ENCODE data around the gene HELB.

Gene HELB

DNA sequence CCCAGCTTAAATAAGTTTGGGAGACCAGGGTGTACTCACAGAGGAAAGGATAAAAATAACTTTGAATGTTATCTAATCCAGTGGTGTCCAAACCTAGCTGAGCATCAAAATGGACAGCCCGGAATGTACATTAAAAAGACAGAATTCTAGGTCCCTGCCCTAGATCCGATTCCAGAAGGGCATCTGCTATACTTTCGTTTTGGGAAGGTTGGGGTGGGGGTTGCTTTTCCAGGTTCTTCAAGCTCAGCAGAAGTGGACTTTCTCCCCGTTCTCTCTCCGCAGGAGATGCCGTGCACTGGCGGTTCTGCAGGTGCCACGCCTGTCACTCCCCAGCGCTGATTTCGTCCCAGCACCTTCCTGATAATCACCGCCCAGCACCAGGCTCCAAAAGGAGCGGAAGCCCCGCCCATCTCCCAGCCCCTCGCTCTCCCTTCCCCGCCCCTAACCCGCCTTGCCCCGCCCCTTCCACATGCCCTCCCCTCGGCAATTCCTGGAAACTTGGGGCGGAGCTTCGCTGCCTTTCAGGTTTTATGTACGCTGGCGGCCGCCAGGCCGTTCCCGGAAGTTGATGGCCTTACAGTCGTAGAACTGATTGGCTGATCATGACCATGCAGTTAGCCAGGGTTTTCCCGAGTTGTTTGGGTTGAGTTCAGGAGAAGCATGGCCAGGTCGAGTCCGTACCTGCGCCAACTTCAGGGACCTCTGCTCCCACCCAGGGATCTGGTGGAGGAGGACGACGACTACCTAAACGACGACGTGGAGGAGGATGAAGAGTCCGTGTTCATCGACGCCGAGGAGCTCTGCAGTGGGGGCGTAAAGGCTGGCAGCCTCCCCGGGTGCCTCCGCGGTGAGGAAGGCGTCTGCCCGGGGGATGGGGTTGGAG is at the start of gene HELB:
Gene HELB (plus strand): TSS at position 550 of the 883 bp plus-strand sequence. CDS start 111 bp downstream, at position 661.
- peak; percentile 85 for DNase-seq (ENCODE audit: low spot score)

DNA sequence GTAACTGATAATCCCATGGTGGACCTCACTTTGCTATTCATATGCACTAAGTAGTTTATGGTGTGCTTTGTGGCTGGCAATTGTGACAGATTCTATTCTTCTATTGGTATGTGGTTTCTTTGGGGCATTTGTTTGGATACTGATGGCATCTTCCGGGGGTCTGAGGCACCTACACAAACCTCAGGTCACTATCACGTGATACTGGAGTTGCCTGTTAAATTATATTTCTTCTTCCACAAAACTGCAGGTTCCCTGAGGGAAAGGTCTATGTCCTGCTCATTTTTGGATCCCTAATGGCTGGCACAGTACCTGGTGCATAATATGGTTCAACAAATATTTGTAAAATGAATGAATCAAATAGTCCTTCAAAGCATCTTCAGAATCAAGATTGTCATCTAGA is 49.5 kb upstream of the HELB start:
- DNase-seq (ENCODE audit: low spot score), result no peak

GRCh38 chr12:66255737-66256136 is 46.6 kb upstream of the HELB start:
- DNase-seq (ENCODE audit: low spot score), result no peak

- DNase-seq (ENCODE audit: low spot score), result no peak
Measured at GRCh38 chr12:66258011-66258410, 44.3 kb upstream of the HELB start.

- no peak for DNase-seq (ENCODE audit: low spot score)
Measured at GRCh38 chr12:66262737-66263136, 39.6 kb upstream of the HELB start.

- DNase-seq (ENCODE audit: low spot score), result no peak
Measured at GRCh38 chr12:66268562-66268961, 33.7 kb upstream of the HELB start.

GRCh38 chr12:66269142-66269541 is 33.2 kb upstream of the HELB start:
- no peak for DNase-seq (ENCODE audit: low spot score)

GRCh38 chr12:66269757-66270383 is 32.4 kb upstream of the HELB start:
- DNase-seq (ENCODE audit: low spot score), result peak; percentile 43

DNA sequence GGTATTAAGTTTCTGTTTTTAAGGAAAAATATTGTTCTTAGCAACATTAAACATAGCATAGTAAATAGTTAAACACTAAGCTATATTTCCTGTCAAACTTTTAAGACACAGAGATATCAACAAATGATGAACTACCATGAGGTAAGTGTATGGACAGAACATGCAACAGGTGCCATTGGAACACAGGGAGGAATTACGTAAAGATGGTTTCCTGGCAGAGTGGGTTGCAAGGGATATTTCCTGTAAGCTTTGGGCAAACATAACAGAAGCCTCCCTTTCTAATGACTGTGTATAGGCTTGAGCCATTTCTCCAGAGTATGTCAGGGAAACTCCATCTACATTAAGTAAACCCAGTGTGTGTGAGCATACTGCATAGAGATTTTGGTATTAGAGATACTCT is 31.7 kb upstream of the HELB start:
- DNase-seq (ENCODE audit: low spot score), result no peak

- DNase-seq (ENCODE audit: low spot score), result no peak
Measured at GRCh38 chr12:66272650-66273049, 29.6 kb upstream of the HELB start.

GRCh38 chr12:66273147-66273546 is 29.1 kb upstream of the HELB start:
- peak; percentile 4 for DNase-seq (ENCODE audit: low spot score)

DNA sequence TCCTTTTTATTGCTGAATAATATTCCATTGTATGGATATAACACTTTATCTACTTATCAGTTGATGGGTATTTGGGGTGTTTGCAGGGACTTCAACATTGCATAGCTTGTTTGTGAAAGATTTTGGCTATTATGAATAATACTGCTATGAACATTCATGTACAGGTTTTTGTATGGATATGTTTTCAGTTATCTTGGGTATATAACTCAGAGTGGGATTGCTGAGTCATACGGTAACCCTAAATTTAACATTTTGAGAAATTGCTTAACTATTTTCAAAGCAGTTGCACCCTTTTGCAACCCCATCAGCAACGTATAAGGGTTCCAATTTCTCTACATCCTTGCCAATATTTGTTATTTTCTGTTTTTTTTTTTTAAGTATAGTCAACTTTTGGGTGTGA is 27.3 kb upstream of the HELB start:
- no peak for DNase-seq (ENCODE audit: low spot score)

DNA sequence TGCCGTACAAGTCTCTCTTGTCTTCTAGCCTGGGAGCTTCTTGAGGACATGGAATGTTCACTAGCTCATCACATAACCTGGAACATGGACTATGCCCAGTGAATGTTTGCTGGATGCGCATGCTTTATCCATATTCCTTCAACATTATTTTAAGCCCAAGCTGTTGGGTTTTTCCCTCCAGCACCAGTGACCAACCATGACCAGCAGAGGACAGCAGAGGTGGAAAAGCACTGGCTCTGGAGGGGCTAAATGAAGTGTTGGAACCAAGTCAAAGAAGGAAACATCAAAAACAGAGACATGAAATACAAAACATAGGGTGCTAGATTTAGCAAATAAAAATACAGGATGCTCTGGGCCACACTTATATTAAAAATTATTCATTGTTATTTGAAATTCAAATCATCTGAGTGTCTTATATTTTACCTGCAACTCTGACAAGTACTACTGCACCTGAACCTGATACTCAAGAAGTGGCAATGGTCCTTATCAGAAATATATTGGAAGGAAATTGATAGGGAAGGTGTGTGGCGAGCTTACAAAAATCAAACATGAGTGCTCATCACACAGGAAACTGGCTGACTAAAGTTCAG is 23.1 kb upstream of the HELB start:
- peak; percentile 16 for DNase-seq (ENCODE audit: low spot score)

DNA sequence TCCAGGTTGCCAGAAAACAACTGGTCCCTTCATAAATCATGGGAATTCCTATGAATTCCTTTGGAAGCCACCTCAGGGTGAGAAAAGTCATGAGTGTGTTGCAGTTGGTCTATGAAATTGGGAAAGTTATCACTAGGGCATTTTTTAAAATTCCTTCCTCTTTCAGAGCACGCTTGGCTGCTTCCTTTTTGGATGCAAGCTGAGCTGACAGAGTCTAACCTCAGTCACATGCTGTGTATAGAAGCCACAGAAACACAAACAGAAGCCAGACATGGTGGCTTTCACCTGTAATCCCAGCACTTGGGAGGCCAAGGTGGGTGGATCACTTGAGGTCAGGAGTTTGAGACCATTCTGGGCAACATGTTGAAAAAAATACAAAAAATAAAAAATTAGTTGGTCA is 21.7 kb upstream of the HELB start:
- DNase-seq (ENCODE audit: low spot score), result no peak

GRCh38 chr12:66282244-66282643 is 20.0 kb upstream of the HELB start:
- no peak for DNase-seq (ENCODE audit: low spot score)

GRCh38 chr12:66287275-66287674 is 15.0 kb upstream of the HELB start:
- no peak for DNase-seq (ENCODE audit: low spot score)

DNA sequence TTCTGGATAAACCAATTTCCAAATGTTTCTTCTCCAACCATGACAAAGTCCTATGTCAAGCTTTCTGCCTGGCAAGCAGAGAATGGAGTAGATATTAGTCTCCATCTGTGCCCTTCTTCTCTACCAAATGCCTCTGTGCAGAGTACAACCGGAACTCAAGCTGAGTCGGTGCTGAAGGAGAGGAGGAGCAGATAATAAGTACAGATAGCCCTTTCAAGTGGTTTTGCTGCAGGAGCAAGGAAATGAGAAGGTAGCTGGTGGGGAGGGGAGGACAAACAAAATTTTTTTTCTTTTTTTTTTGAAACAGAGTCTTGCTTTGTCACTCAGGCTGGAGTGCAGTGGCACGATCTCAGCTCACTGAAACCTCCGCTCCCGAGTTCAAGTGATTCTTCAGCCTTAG is 14.2 kb upstream of the HELB start:
- DNase-seq (ENCODE audit: low spot score), result no peak

GRCh38 chr12:66289485-66289884 is 12.8 kb upstream of the HELB start:
- no peak for DNase-seq (ENCODE audit: low spot score)

DNA sequence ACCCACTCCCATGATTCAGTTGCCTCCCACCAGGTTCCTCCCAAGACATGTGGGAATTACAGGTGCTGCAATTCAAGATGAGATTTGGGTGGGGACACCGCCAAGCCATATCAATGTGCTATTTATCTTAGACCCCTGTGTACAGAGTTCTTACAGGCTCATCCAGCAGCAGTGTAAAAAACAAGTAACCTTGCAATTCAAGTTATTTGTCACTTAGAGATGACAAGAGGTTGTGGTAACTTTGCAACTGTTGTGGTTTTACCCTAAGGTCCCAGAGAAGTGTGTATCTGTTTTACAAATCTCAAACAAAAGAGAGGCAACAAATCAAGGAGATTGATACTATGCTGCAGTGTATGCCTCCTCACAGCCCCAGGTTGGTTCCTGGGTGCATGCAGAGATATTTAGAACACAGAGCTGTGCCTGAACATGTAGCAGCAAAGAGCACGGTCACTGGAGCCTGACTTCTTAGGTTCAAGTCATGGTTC is 11.5 kb upstream of the HELB start:
- no peak for DNase-seq (ENCODE audit: low spot score)

DNA sequence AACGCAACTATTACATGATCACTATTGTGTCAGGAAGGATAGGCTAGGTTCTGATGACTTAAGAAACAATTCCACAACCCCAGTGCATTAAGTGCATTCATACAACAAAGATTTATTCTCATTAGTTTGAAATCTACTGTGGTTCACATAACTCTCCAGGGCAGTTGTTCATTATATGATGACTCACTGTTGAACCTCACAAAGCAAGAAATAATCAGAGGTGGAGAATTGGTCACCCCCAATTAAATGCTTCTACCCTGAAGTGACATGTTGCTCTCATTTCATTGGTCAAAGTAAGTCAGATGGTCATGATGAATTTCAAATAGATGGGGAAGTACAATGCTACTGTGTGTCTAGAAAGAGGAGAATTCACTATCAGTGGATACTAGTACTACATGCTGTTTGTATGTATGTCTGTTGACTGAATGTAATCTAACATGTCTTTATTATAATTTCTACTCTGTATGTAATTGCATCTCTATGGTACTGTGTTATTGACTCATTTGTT is 6.1 kb upstream of the HELB start:
- DNase-seq (ENCODE audit: low spot score), result no peak

GRCh38 chr12:66297080-66297479 is 5.2 kb upstream of the HELB start:
- DNase-seq (ENCODE audit: low spot score), result no peak

GRCh38 chr12:66297923-66298322 is 4.4 kb upstream of the HELB start:
- no peak for DNase-seq (ENCODE audit: low spot score)

DNA sequence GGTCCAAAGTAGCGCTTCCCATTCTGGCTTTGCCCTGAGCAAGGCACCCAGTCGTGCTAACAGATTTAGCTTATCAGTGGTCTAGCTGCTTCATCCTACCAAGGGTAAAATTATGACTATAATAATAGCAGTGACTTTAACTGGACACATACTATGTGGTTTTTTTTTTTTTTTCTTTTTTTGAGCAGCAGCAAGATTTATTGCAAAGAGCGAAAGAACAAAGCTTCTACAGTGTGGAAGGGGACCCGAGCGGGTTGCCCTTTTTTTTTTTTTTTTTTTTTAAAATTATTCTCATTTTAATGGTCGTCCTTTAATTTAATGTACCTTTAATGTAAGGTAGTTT is 505 bp downstream of the HELB start:
- DNase-seq (ENCODE audit: low spot score), result no peak
